SK-N-MC (cell line): ENCODE results near the gene ECE1.

ENCODE experiments used
- EZH2 ChIP-seq: fragments of 200-600 bp; sonication (generic); IDR thresholded peaks from one replicate; pipeline ENCODE4 v1.6.1; 2017; ENCODE audit warnings: antibody characterized with exemption
- POLR2AphosphoS5 ChIP-seq: IDR thresholded peaks from 2 replicates; pipeline ENCODE4 v1.6.1; 2012; ENCODE audit warnings: mild to moderate bottlenecking, low read depth, low read length, borderline replicate concordance

- TF ChIP-seq POLR2AphosphoS5 (no peak), EZH2 (no peak)
These were observed 39.1 kb upstream of the ECE1 start for GRCh38 chr1:21329209-21329844.
